HepG2 (cell line): ENCODE results near the gene MAGIX.

ENCODE experiments used
- EP300 ChIP-seq, 3 experiments: sonication (generic) in 1 of 3; formaldehyde crosslinking in 1 of 3; IDR thresholded peaks; 2 replicates each; pipeline versions ENCODE4 v1.5.1 to v1.6.1; 2011 to 2020; ENCODE audit warnings: low read depth in 2 of 3, low read length in 2 of 3, borderline replicate concordance in 1 of 3, improper control_type of control experiment in 1 of 3, mild to moderate bottlenecking in 1 of 3, missing genetic modification reagents in 1 of 3, moderate library complexity in 1 of 3
- MTF1 ChIP-seq: sonication (generic); formaldehyde crosslinking; IDR thresholded peaks from 2 replicates; pipeline ENCODE4 v1.5.0; 2020; ENCODE audit warnings: missing genetic modification reagents
- PHF8 ChIP-seq: sonication (generic); formaldehyde crosslinking; IDR thresholded peaks from 2 replicates; pipeline ENCODE4 v1.5.0; 2020; ENCODE audit warnings: missing genetic modification reagents
- TBX2 ChIP-seq: sonication (generic); formaldehyde crosslinking; IDR thresholded peaks from 2 replicates; pipeline ENCODE4 v1.5.0; 2020; ENCODE audit warnings: missing genetic modification reagents, mild to moderate bottlenecking, borderline replicate concordance
- TCF12 ChIP-seq, 2 experiments: fragments of 450-650 bp in 1 of 2; sonication (generic) in 1 of 2; formaldehyde crosslinking in 1 of 2; IDR thresholded peaks; 2 replicates each; pipeline versions ENCODE4 v1.6.1 to v1.8.0; 2017 to 2022; ENCODE audit warnings: antibody characterized with exemption in 1 of 2, mild to moderate bottlenecking in 1 of 2, missing genetic modification reagents in 1 of 2, moderate library complexity in 1 of 2
- ZFP82 ChIP-seq: sonication (generic); formaldehyde crosslinking; IDR thresholded peaks from 2 replicates; pipeline ENCODE4 v1.5.1; 2020; ENCODE audit warnings: mild to moderate bottlenecking, missing genetic modification reagents, borderline replicate concordance
- ZNF253 ChIP-seq: sonication (generic); formaldehyde crosslinking; IDR thresholded peaks from 2 replicates; pipeline ENCODE4 v1.8.0; 2022; ENCODE audit warnings: mild to moderate bottlenecking, missing genetic modification reagents, borderline replicate concordance

DNA sequence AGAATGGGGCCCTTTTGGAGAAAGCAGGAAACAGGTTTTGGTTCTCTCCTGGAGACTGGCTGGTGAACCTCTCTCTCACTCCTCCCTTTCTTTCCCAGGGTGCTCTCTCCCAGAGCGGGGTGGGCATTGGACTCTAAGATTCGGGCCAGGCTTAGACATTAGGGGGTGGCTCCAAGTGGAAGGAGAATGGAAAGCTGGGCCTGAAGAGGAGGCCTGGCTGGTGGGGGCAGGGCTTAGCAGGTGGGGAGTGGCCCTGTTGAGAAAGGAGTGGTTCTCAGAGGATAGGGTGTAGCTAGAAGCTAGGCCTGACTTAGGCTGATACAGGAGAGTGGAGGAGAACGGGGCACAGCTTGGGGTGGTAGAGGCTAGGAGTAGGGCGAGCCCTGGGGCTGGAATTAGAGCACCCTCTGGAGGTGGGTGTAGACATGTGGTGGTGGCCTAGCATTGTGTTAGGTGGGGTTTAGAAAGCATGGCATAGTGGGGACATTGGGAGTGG, 14.8 kb downstream of the MAGIX start:
- TF ChIP-seq MTF1 (CRISPR knock-in tag) = no peak
- TF ChIP-seq TCF12 (IDR thresholded peaks at IDR 0.05) = no peak
- TF ChIP-seq TCF12 (CRISPR knock-in tag; IDR thresholded peaks at IDR 0.05) = no peak
- TF ChIP-seq PHF8 (CRISPR knock-in tag) = no peak
- no peak for TF ChIP-seq ZNF253 (CRISPR knock-in tag)
- no peak for TF ChIP-seq EP300 (IDR thresholded peaks at IDR 0.05; ENCODE audit: low read depth in 2 of 2, low read length in 2 of 2)
- no peak for TF ChIP-seq EP300 (CRISPR knock-in tag; IDR thresholded peaks at IDR 0.05; ENCODE audit: borderline replicate concordance)
- no peak for TF ChIP-seq ZFP82 (CRISPR knock-in tag)
- no peak for TF ChIP-seq TBX2 (CRISPR knock-in tag)
